PC-3 (cell line): ENCODE measurements around the gene EI24. TPM values are rescaled to one million over a fixed set of nuclear protein-coding genes. Genes with fewer than 3 reads are reported as not detected.

Source experiments
- ATAC-seq: fragments of 200-7000 bp; cut with Tn5 transposase; 2 replicates; pipeline ENCODE4 v1.9.1; 2020; ENCODE audit warnings: mild to moderate bottlenecking, moderate library complexity
- BruUV-seq: library from RNA; stranded (reverse); fragments of 400-500 nt; replicated peaks from 2 replicates; lab custom pipeline; 2021; lab: Mats Ljungman, UMichigan
- CTCF ChIA-PET: fragments of 300-600 bp; sonication (Branson Sonifier 250); formaldehyde crosslinking; loops from one replicate; lab custom pipeline; 2022; ENCODE audit warnings: antibody characterized with exemption; lab: Charles Lee
- POLR2A ChIA-PET: fragments of 300-600 bp; sonication (Branson Sonifier 250); formaldehyde crosslinking; loops from one replicate; lab custom pipeline; 2022; ENCODE audit warnings: antibody characterized with exemption; ENCODE audit not compliant: unreplicated experiment; lab: Charles Lee
- DNase-seq: peaks from one replicate; pipeline ENCODE4 v3.0.0-alpha.2; 2015
- H2AFZ ChIP-seq: fragments of 300-600 bp; sonication (generic); 2 replicates; pipeline ENCODE4 v1.6.0; 2016; ENCODE audit warnings: antibody characterized with exemption, low read length
- H3F3A ChIP-seq: fragments of 300-600 bp; sonication (generic); one replicate; pipeline ENCODE4 v1.6.0; 2017; ENCODE audit warnings: antibody characterized with exemption, low read length, control low read depth, mild to moderate bottlenecking; ENCODE audit not compliant: unreplicated experiment
- H3K27ac ChIP-seq: fragments of 300-600 bp; sonication (generic); 2 replicates; pipeline ENCODE4 v1.5.1; 2016; ENCODE audit warnings: mild to moderate bottlenecking, low read length
- H3K27me3 ChIP-seq: fragments of 300-600 bp; sonication (generic); 2 replicates; pipeline ENCODE4 v1.6.1; 2016; ENCODE audit warnings: low read length, mixed read lengths
- H3K36me3 ChIP-seq: fragments of 300-600 bp; sonication (generic); 2 replicates; pipeline ENCODE4 v1.6.1; 2016; ENCODE audit warnings: low read depth, mixed run types, low read length, mixed read lengths
- H3K4me1 ChIP-seq: fragments of 300-600 bp; sonication (generic); 2 replicates; pipeline ENCODE4 v1.5.1; 2016; ENCODE audit warnings: low read length; ENCODE audit not compliant: insufficient read depth
- H3K4me2 ChIP-seq: fragments of 300-600 bp; sonication (generic); 2 replicates; pipeline ENCODE4 v1.6.0; 2016; ENCODE audit warnings: low read length
- H3K4me3 ChIP-seq: fragments of 300-600 bp; sonication (generic); 2 replicates; pipeline ENCODE4 v1.5.1; 2016; ENCODE audit warnings: mild to moderate bottlenecking, low read length, mixed read lengths
- H3K79me2 ChIP-seq: fragments of 300-600 bp; sonication (generic); 2 replicates; pipeline ENCODE4 v1.6.1; 2017; ENCODE audit warnings: low read length, mixed read lengths
- H3K9ac ChIP-seq: fragments of 300-600 bp; sonication (generic); 2 replicates; pipeline ENCODE4 v1.6.0; 2016; ENCODE audit warnings: mild to moderate bottlenecking, low read length
- H3K9me2 ChIP-seq: fragments of 300-600 bp; sonication (generic); replicated peaks from 2 replicates; pipeline ENCODE4 v1.6.1; 2016; ENCODE audit warnings: mixed run types, low read length, mixed read lengths
- H3K9me3 ChIP-seq: fragments of 300-600 bp; sonication (generic); 2 replicates; pipeline ENCODE4 v1.6.1; 2016; ENCODE audit warnings: low read length, mixed read lengths
- H4K20me1 ChIP-seq: fragments of 300-600 bp; sonication (generic); 2 replicates; pipeline ENCODE4 v1.6.1; 2016; ENCODE audit warnings: low read length, mixed read lengths
- EZH2 ChIP-seq: fragments of 300-600 bp; sonication (generic); IDR thresholded peaks from one replicate; pipeline ENCODE4 v1.6.1; 2017; ENCODE audit warnings: antibody characterized with exemption, mild to moderate bottlenecking, low read length; ENCODE audit not compliant: unreplicated experiment
- EZH2phosphoT487 ChIP-seq: fragments of 300-600 bp; sonication (generic); IDR thresholded peaks from 2 replicates; pipeline ENCODE4 v1.6.1; 2018; ENCODE audit warnings: mild to moderate bottlenecking, antibody characterized with exemption, low read length, borderline replicate concordance
- intact Hi-C: fragments of 100-400 bp; cut with micrococcal nuclease; formaldehyde crosslinking; loops from 2 replicates; pipeline ENCODE4 v1.9.0; 2023
- total RNA-seq: library from RNA; depleted of rRNA; stranded (reverse); fragments of >200 nt; gene quantifications from 2 replicates; pipeline ENCODE4 v1.2.3, GENCODE V29; 2014
- TF ChIP-seq, protein P1 (sequence below): fragments of 300-600 bp; sonication (generic); conservative IDR thresholded peaks from 2 replicates; pipeline ENCODE4 v1.5.1; 2017; ENCODE audit warnings: antibody characterized with exemption, low read depth, mild to moderate bottlenecking, low read length

Gene EI24
- total RNA-seq, 1 experiment from 2014 or later: 154 TPM

- DNase-seq: peak; percentile 35
- TSS peak; percentile 64 for BruUV-seq
- Histone ChIP-seq H3K27ac (peak overlapping the region; percentile 59), H3K9me2 (no peaks in the 10 kb centered on the region), H3K4me1 (peaks cover 27% of the 10 kb centered on the region), H3K4me3 (peak overlapping the region; percentile 76), H3F3A (no peaks in the 10 kb centered on the region), H4K20me1 (peaks cover 7% of the 10 kb centered on the region; the same call in 1 of the 2 replicates), H3K27me3 (no peaks in the 10 kb centered on the region), H3K79me2 (peaks cover 67% of the 10 kb centered on the region), H3K4me2 (peak overlapping the region; percentile 95), H3K9ac (peak overlapping the region; percentile 90), H2AFZ (peak overlapping the region; percentile 72), H3K9me3 (no peaks in the 10 kb centered on the region), H3K36me3 (peaks cover 18% of the 10 kb centered on the region)
- peak; percentile 15 for ATAC-seq
- TF ChIP-seq EZH2phosphoT487 (no peak), EZH2 (no peak)
- TF ChIP-seq, protein P1, sequence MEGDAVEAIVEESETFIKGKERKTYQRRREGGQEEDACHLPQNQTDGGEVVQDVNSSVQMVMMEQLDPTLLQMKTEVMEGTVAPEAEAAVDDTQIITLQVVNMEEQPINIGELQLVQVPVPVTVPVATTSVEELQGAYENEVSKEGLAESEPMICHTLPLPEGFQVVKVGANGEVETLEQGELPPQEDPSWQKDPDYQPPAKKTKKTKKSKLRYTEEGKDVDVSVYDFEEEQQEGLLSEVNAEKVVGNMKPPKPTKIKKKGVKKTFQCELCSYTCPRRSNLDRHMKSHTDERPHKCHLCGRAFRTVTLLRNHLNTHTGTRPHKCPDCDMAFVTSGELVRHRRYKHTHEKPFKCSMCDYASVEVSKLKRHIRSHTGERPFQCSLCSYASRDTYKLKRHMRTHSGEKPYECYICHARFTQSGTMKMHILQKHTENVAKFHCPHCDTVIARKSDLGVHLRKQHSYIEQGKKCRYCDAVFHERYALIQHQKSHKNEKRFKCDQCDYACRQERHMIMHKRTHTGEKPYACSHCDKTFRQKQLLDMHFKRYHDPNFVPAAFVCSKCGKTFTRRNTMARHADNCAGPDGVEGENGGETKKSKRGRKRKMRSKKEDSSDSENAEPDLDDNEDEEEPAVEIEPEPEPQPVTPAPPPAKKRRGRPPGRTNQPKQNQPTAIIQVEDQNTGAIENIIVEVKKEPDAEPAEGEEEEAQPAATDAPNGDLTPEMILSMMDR: no peak
- POLR2A ChIA-PET: no interaction called here
- CTCF ChIA-PET: interaction anchor here (0.6 kb wide), 1 partner anchor 145 kb away, joined by 3 read pairs; no protein-coding TSS in a partner anchor
- intact Hi-C loops: loop anchor here (5.0 kb wide), 1 partner anchor 299 kb away; no protein-coding TSS in a partner anchor
These were observed 24.0 kb downstream of the EI24 start for GRCh38 chr11:125593114-125593820.

DNA sequence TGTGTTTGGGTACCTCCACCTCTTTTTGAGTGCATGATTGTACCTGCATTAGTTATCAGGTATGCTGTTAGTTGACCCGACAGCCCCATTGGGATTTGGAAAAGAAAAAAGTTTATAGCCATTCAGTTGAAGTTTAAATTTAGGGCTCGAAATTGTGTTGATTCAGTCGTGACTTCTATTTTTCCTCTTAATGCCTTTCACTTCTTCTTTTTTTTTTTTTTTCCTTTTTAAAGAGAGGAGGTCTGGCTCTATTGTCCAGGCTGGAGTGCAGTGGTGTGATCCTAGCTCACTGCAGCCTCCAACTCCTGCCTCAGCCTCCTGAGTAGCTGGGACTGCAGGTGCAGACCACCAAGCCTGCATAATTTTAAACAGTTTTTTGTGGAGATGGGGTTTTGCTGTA is 25.7 kb downstream of the EI24 start:
- CTCF ChIA-PET: no interaction called here
- Histone ChIP-seq H3K9me2 (no peaks in the 10 kb centered on the region), H4K20me1 (peaks cover 7% of the 10 kb centered on the region; the same call in 1 of the 2 replicates), H3K9ac (no peak overlapping the region), H2AFZ (no peak overlapping the region), H3K27me3 (no peaks in the 10 kb centered on the region), H3K27ac (no peak overlapping the region), H3F3A (no peaks in the 10 kb centered on the region), H3K79me2 (peaks cover 76% of the 10 kb centered on the region), H3K4me2 (peak overlapping the region; percentile 95), H3K36me3 (peaks cover 27% of the 10 kb centered on the region), H3K4me3 (no peak overlapping the region; the same call in 1 of the 2 replicates), H3K9me3 (no peaks in the 10 kb centered on the region), H3K4me1 (peaks cover 24% of the 10 kb centered on the region)
- ATAC-seq: no peak
- POLR2A ChIA-PET: no interaction called here
- intact Hi-C loops: loop anchor here (5.0 kb wide), 1 partner anchor 297 kb away; no protein-coding TSS in a partner anchor
- no TSS peak for BruUV-seq
- DNase-seq: no peak
- TF ChIP-seq, protein P1: no peak
- TF ChIP-seq EZH2phosphoT487: no peak
- no peak for TF ChIP-seq EZH2

- Histone ChIP-seq H3K27me3 (no peaks in the 10 kb centered on the region), H3K4me3 (no peak overlapping the region), H3K27ac (no peak overlapping the region), H3K79me2 (peaks cover 34% of the 10 kb centered on the region), H3K4me2 (no peak overlapping the region), H3F3A (no peaks in the 10 kb centered on the region), H3K4me1 (no peaks in the 10 kb centered on the region), H4K20me1 (peaks cover 3% of the 10 kb centered on the region; the same call in 1 of the 2 replicates), H3K36me3 (peaks cover 72% of the 10 kb centered on the region), H3K9me2 (no peaks in the 10 kb centered on the region), H3K9ac (no peak overlapping the region), H2AFZ (no peak overlapping the region), H3K9me3 (no peaks in the 10 kb centered on the region)
- POLR2A ChIA-PET: no interaction called here
- TF ChIP-seq EZH2: no peak
- no peak for TF ChIP-seq EZH2phosphoT487
- TF ChIP-seq, protein P1: no peak
- no TSS peak for BruUV-seq
- CTCF ChIA-PET: no interaction called here
- ATAC-seq (no peak), DNase-seq (no peak)
- intact Hi-C loops: no loop called here
These were observed 31.4 kb downstream of the EI24 start for GRCh38 chr11:125600663-125601062.
